IMR-90 (cell line): ENCODE results near the gene SIGLEC11. TPM values are rescaled to one million over a fixed set of nuclear protein-coding genes. Genes with fewer than 3 reads are reported as not detected.

Experiments used
- ATAC-seq: fragments of 200-7000 bp; cut with Tn5 transposase; 2 replicates; pipeline ENCODE4 v1.9.1; 2020; ENCODE audit warnings: low read depth, mild to moderate bottlenecking, moderate library complexity
- BruUV-seq: library from RNA; stranded (reverse); fragments of 400-500 nt; replicated peaks from 2 replicates; lab custom pipeline; 2021; lab: Mats Ljungman, UMichigan
- CTCF ChIA-PET: fragments of 300-600 bp; formaldehyde crosslinking; extraction: SDS; loops from one replicate; lab custom pipeline; 2021; ENCODE audit warnings: antibody characterized with exemption; lab: Yijun Ruan, JAX
- POLR2A ChIA-PET: fragments of 300-600 bp; sonication (Branson Sonifier 250); formaldehyde crosslinking; loops from one replicate; lab custom pipeline; 2022; ENCODE audit warnings: antibody characterized with exemption; ENCODE audit not compliant: unreplicated experiment; lab: Charles Lee
- DNase-seq: peaks from one replicate; pipeline ENCODE4 v3.0.0; 2013
- H2AFZ ChIP-seq: replicated peaks from 2 replicates; pipeline ENCODE3; 2013; ENCODE audit warnings: low read length, mild to moderate bottlenecking; ENCODE audit not compliant: poor library complexity
- H2AK5ac ChIP-seq: 2 replicates; pipeline ENCODE4 v1.6.1; 2013; ENCODE audit warnings: low read depth, low read length, inconsistent platforms
- H2AK9ac ChIP-seq: replicated peaks from 2 replicates; pipeline ENCODE3; 2013; ENCODE audit warnings: mild to moderate bottlenecking, low read depth, low read length, moderate library complexity; ENCODE audit not compliant: poor library complexity
- H2BK120ac ChIP-seq: 2 replicates; pipeline ENCODE4 v1.6.1; 2013; ENCODE audit warnings: low read depth, low read length, inconsistent platforms
- H2BK15ac ChIP-seq: 3 replicates; pipeline ENCODE4 v1.6.1; 2013; ENCODE audit warnings: low read depth, low read length, inconsistent platforms
- H2BK20ac ChIP-seq: 2 replicates; pipeline ENCODE4 v1.6.1; 2013; ENCODE audit warnings: low read depth, mild to moderate bottlenecking, inconsistent platforms, low read length, moderate library complexity
- H2BK5ac ChIP-seq: 2 replicates; pipeline ENCODE4 v1.6.1; 2013; ENCODE audit warnings: mild to moderate bottlenecking, low read depth, low read length, inconsistent platforms; ENCODE audit not compliant: poor library complexity, severe bottlenecking
- H3K14ac ChIP-seq: replicated peaks from 2 replicates; pipeline ENCODE4 v1.6.1; 2013; ENCODE audit warnings: low read depth, low read length, inconsistent platforms
- H3K18ac ChIP-seq: 2 replicates; pipeline ENCODE4 v1.6.1; 2013; ENCODE audit warnings: low read depth, low read length, control low read depth
- H3K23ac ChIP-seq: 2 replicates; pipeline ENCODE4 v1.6.1; 2013; ENCODE audit warnings: low read depth, low read length, inconsistent platforms
- H3K27ac ChIP-seq: 2 replicates; pipeline ENCODE4 v1.5.1; 2013; ENCODE audit warnings: mild to moderate bottlenecking, control low read depth, low read length; ENCODE audit not compliant: insufficient read depth
- H3K27me3 ChIP-seq: 2 replicates; pipeline ENCODE4 v1.6.1; 2013; ENCODE audit warnings: low read length; ENCODE audit not compliant: control insufficient read depth, insufficient read depth
- H3K36me3 ChIP-seq: 2 replicates; pipeline ENCODE4 v1.6.1; 2013; ENCODE audit warnings: low read length, mixed read lengths; ENCODE audit not compliant: control insufficient read depth, insufficient read depth
- H3K4ac ChIP-seq: 2 replicates; pipeline ENCODE4 v1.6.1; 2013; ENCODE audit warnings: low read depth, low read length, inconsistent platforms
- H3K4me1 ChIP-seq: 2 replicates; pipeline ENCODE4 v1.6.1; 2013; ENCODE audit warnings: low read length, mixed read lengths; ENCODE audit not compliant: control insufficient read depth, insufficient read depth
- H3K4me2 ChIP-seq: 2 replicates; pipeline ENCODE4 v1.6.1; 2013; ENCODE audit warnings: low read depth, mild to moderate bottlenecking, control low read depth, low read length, moderate library complexity
- H3K4me3 ChIP-seq: 2 replicates; pipeline ENCODE4 v1.5.1; 2013; ENCODE audit warnings: low read depth, mild to moderate bottlenecking, control low read depth, low read length, moderate library complexity; ENCODE audit not compliant: insufficient read depth
- H3K56ac ChIP-seq: 2 replicates; pipeline ENCODE4 v1.6.1; 2013; ENCODE audit warnings: low read length, inconsistent platforms; ENCODE audit not compliant: insufficient read depth; ENCODE audit errors: extremely low read depth
- H3K79me1 ChIP-seq, 2 experiments: 2 replicates each; pipeline ENCODE4 v1.6.1; 2013; ENCODE audit warnings: low read length in 2 of 2, inconsistent platforms in 1 of 2, low read depth in 1 of 2
- H3K9ac ChIP-seq: 2 replicates; pipeline ENCODE4 v1.6.1; 2013; ENCODE audit warnings: low read depth, low read length, control low read depth
- H3K9me1 ChIP-seq: 2 replicates; pipeline ENCODE4 v1.6.1; 2013; ENCODE audit warnings: low read length, inconsistent platforms; ENCODE audit not compliant: insufficient read depth
- H3K9me3 ChIP-seq: 2 replicates; pipeline ENCODE4 v1.6.1; 2013; ENCODE audit warnings: low read length; ENCODE audit not compliant: control insufficient read depth, insufficient read depth
- H4K20me1 ChIP-seq: 2 replicates; pipeline ENCODE4 v1.6.1; 2013; ENCODE audit warnings: low read length, inconsistent platforms; ENCODE audit not compliant: insufficient read depth
- H4K5ac ChIP-seq: 2 replicates; pipeline ENCODE4 v1.6.1; 2013; ENCODE audit warnings: mild to moderate bottlenecking, low read depth, low read length, control low read depth
- H4K8ac ChIP-seq, 2 experiments: 2 replicates each; pipeline ENCODE4 v1.6.1; 2013; ENCODE audit warnings: low read depth in 2 of 2, low read length in 2 of 2, control low read depth in 1 of 2, inconsistent platforms in 1 of 2
- H4K91ac ChIP-seq: 2 replicates; pipeline ENCODE4 v1.6.1; 2013; ENCODE audit warnings: low read depth, low read length, inconsistent platforms; ENCODE audit not compliant: insufficient read depth
- BHLHE40 ChIP-seq: fragments of 150-350 bp; IDR thresholded peaks from 2 replicates; pipeline ENCODE4 v1.6.1; 2016; ENCODE audit warnings: mild to moderate bottlenecking, low read depth, low read length
- CEBPB ChIP-seq: IDR thresholded peaks from 2 replicates; pipeline ENCODE4 v1.6.1; 2012; ENCODE audit warnings: low read depth, low read length, improper control_type of control experiment
- CHD1 ChIP-seq: IDR thresholded peaks from 2 replicates; pipeline ENCODE4 v1.6.1; 2012; ENCODE audit warnings: low read depth, low read length, improper control_type of control experiment
- FOS ChIP-seq: fragments of 150-350 bp; IDR thresholded peaks from 2 replicates; pipeline ENCODE4 v1.6.1; 2016; ENCODE audit warnings: low read depth, low read length
- MAFK ChIP-seq: IDR thresholded peaks from 2 replicates; pipeline ENCODE4 v1.6.1; 2012; ENCODE audit warnings: low read depth, low read length, improper control_type of control experiment
- MAZ ChIP-seq: IDR thresholded peaks from 2 replicates; pipeline ENCODE4 v1.6.1; 2012; ENCODE audit warnings: low read depth, mild to moderate bottlenecking, low read length, improper control_type of control experiment, moderate library complexity, borderline replicate concordance
- MXI1 ChIP-seq: IDR thresholded peaks from 2 replicates; pipeline ENCODE4 v1.6.1; 2012; ENCODE audit warnings: low read depth, mild to moderate bottlenecking, low read length, moderate library complexity, borderline replicate concordance
- NFE2L2 ChIP-seq: fragments of 150-350 bp; IDR thresholded peaks from 2 replicates; pipeline ENCODE4 v1.6.1; 2016; ENCODE audit warnings: low read depth, mild to moderate bottlenecking, low read length
- POLR2A ChIP-seq: IDR thresholded peaks from 2 replicates; pipeline ENCODE4 v1.6.1; 2012; ENCODE audit warnings: mild to moderate bottlenecking, low read depth, low read length
- RAD21 ChIP-seq: IDR thresholded peaks from 2 replicates; pipeline ENCODE4 v1.6.1; 2012; ENCODE audit warnings: low read length, improper control_type of control experiment
- RCOR1 ChIP-seq: IDR thresholded peaks from 2 replicates; pipeline ENCODE4 v1.6.1; 2012; ENCODE audit warnings: mild to moderate bottlenecking, low read length, improper control_type of control experiment; ENCODE audit not compliant: insufficient replicate concordance
- RFX5 ChIP-seq: IDR thresholded peaks from 2 replicates; pipeline ENCODE4 v1.8.0; 2012; ENCODE audit warnings: low read depth, mild to moderate bottlenecking, low read length, moderate library complexity
- SMC3 ChIP-seq: fragments of 150-350 bp; IDR thresholded peaks from 2 replicates; pipeline ENCODE4 v1.6.1; 2016; ENCODE audit warnings: low read depth, mild to moderate bottlenecking, antibody characterized with exemption, low read length, moderate library complexity
- WGBS, 2 experiments: methylation state at CpG; one replicate each; pipeline versions ENCODE4 v1.1.5 to v1.1.7; 2013; ENCODE audit warnings: missing lambda C conversion rate in 2 of 2; ENCODE audit not compliant: insufficient read length in 1 of 2; ENCODE audit errors: extremely low coverage in 2 of 2; 5-methylcytosine and 5-hydroxymethylcytosine counted together
- dilution Hi-C: fragments of 300-500 bp; cut with HindIII; formaldehyde crosslinking; loops from one replicate; pipeline ENCODE4 v1.14.3; 2018; ENCODE audit warnings: low sequenced_read_pairs; ENCODE audit not compliant: unreplicated experiment
- in situ Hi-C: fragments of 300-500 bp; cut with MboI; formaldehyde crosslinking; loops from 3 replicates; pipeline ENCODE4 v1.14.3; 2019; ENCODE audit warnings: low sequenced_read_pairs, inconsistent platforms, mixed read lengths
- intact Hi-C: fragments of 100-400 bp; cut with micrococcal nuclease; formaldehyde crosslinking; loops from 2 replicates; pipeline ENCODE4 v1.10.0; 2022
- polyA plus RNA-seq, 3 experiments: library from polyadenylated mRNA; depleted of rRNA; stranded (reverse); fragments of >200 nt; gene quantifications; 2 replicates each; pipeline ENCODE4 v1.2.3, GENCODE V29; 2012; ENCODE audit warnings: low replicate concordance in 1 of 3
- total RNA-seq: library from RNA; depleted of rRNA; stranded (reverse); fragments of >200 nt; gene quantifications from 2 replicates; pipeline ENCODE4 v1.2.3, GENCODE V29; 2012
- TF ChIP-seq, protein P1 (sequence below): fragments of 150-350 bp; IDR thresholded peaks from 2 replicates; pipeline ENCODE4 v1.6.1; 2016; ENCODE audit warnings: low read depth, mild to moderate bottlenecking, low read length, moderate library complexity, borderline replicate concordance
- TF ChIP-seq, protein P2 (sequence below): fragments of 150-350 bp; IDR thresholded peaks from 2 replicates; pipeline ENCODE4 v1.6.1; 2017; ENCODE audit warnings: mild to moderate bottlenecking, antibody characterized with exemption, low read length, low read depth
- TF ChIP-seq, protein P3 (sequence below): conservative IDR thresholded peaks from 2 replicates; pipeline ENCODE4 v1.5.1; 2012; ENCODE audit warnings: mild to moderate bottlenecking, low read depth, low read length, improper control_type of control experiment

SIGLEC11 gene
- total and polyA plus RNA-seq, 2 of the 4 experiments (the other 2 are of a cell fraction) = not detected

DNA sequence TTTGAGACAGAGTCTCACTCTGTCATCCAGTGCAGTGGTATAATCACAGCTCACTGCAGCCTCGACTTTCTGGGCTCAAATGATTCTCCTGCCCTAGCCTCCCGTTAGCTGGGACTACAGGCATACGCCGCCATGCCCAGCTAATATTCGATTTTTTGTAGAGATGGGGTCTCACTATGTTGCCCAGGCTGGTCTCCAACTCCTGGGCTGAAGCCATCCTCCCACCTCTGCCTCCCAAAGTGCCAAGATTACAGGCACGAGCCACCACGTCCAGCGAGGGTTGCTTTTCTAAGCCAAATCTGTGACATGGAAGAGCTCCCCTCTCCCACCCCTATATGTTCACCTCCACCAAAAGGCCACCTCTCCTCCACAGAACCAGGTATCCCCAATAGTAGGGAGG lies 42.9 kb downstream of the SIGLEC11 start:
- ATAC-seq (no peak), DNase-seq (no peak)
- no peak overlapping the region for H4K5ac ChIP-seq
- H2BK15ac ChIP-seq = no peak overlapping the region
- no peak overlapping the region for H3K14ac ChIP-seq
- ChIA-PET CTCF (no interaction called here), POLR2A (no interaction called here)
- H4K91ac ChIP-seq = no peak overlapping the region
- BruUV-seq = no TSS peak
- H2AK9ac ChIP-seq = peak overlapping the region; percentile 30
- dilution Hi-C loops = no loop called here
- H2AFZ ChIP-seq = no peak overlapping the region
- H3K9ac ChIP-seq = no peak overlapping the region
- intact Hi-C loops = no loop called here
- peaks cover 39 to 84% of the 10 kb centered on the region in 2 experiments for H3K79me1 ChIP-seq
- peaks cover 42% of the 10 kb centered on the region for H3K36me3 ChIP-seq
- no peaks in the 10 kb centered on the region for H3K9me3 ChIP-seq
- H4K20me1 ChIP-seq = peaks cover 50% of the 10 kb centered on the region
- no peak overlapping the region for H2BK120ac ChIP-seq
- H3K9me1 ChIP-seq = peaks cover 17% of the 10 kb centered on the region
- no peak overlapping the region for H3K23ac ChIP-seq
- H4K8ac ChIP-seq = no peak overlapping the region
- H3K4me3 ChIP-seq = no peak overlapping the region
- no peaks in the 10 kb centered on the region for H3K27me3 ChIP-seq
- H3K4me1 ChIP-seq = peaks cover 13% of the 10 kb centered on the region
- WGBS, 2 experiments = no CpG with 5 or more reads among the region's 8 CpGs
- H3K27ac ChIP-seq = no peak overlapping the region
- H3K4me2 ChIP-seq = no peak overlapping the region
- H3K56ac ChIP-seq = no peak overlapping the region
- no peak overlapping the region for H3K4ac ChIP-seq
- H2BK5ac ChIP-seq = no peak overlapping the region
- no peak for TF ChIP-seq FOS
- no peak for TF ChIP-seq MXI1
- no peak for TF ChIP-seq SMC3
- TF ChIP-seq RAD21 = no peak
- TF ChIP-seq POLR2A = no peak
- TF ChIP-seq, protein P1, sequence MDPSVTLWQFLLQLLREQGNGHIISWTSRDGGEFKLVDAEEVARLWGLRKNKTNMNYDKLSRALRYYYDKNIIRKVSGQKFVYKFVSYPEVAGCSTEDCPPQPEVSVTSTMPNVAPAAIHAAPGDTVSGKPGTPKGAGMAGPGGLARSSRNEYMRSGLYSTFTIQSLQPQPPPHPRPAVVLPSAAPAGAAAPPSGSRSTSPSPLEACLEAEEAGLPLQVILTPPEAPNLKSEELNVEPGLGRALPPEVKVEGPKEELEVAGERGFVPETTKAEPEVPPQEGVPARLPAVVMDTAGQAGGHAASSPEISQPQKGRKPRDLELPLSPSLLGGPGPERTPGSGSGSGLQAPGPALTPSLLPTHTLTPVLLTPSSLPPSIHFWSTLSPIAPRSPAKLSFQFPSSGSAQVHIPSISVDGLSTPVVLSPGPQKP = no peak
- no peak for TF ChIP-seq MAFK
- no peak for TF ChIP-seq RFX5
- no peak for TF ChIP-seq MAZ
- no peak for TF ChIP-seq NFE2L2
- TF ChIP-seq, protein P2, sequence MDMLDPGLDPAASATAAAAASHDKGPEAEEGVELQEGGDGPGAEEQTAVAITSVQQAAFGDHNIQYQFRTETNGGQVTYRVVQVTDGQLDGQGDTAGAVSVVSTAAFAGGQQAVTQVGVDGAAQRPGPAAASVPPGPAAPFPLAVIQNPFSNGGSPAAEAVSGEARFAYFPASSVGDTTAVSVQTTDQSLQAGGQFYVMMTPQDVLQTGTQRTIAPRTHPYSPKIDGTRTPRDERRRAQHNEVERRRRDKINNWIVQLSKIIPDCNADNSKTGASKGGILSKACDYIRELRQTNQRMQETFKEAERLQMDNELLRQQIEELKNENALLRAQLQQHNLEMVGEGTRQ = no peak
- no peak for TF ChIP-seq RCOR1
- TF ChIP-seq CEBPB = no peak
- TF ChIP-seq BHLHE40 = no peak
- no peak for TF ChIP-seq CHD1
- TF ChIP-seq, protein P3, sequence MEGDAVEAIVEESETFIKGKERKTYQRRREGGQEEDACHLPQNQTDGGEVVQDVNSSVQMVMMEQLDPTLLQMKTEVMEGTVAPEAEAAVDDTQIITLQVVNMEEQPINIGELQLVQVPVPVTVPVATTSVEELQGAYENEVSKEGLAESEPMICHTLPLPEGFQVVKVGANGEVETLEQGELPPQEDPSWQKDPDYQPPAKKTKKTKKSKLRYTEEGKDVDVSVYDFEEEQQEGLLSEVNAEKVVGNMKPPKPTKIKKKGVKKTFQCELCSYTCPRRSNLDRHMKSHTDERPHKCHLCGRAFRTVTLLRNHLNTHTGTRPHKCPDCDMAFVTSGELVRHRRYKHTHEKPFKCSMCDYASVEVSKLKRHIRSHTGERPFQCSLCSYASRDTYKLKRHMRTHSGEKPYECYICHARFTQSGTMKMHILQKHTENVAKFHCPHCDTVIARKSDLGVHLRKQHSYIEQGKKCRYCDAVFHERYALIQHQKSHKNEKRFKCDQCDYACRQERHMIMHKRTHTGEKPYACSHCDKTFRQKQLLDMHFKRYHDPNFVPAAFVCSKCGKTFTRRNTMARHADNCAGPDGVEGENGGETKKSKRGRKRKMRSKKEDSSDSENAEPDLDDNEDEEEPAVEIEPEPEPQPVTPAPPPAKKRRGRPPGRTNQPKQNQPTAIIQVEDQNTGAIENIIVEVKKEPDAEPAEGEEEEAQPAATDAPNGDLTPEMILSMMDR = no peak
- no peak overlapping the region for H2AK5ac ChIP-seq
- in situ Hi-C loops = no loop called here
- no peak overlapping the region for H3K18ac ChIP-seq
- no peak overlapping the region for H2BK20ac ChIP-seq
